GM06990 (cell line): ENCODE measurements around the gene LPP.

Experiments used
- DNase-seq: peaks from one replicate; pipeline ENCODE4 v3.0.0-alpha.2; 2011; ENCODE audit not compliant: insufficient read length; ENCODE audit errors: extremely low read depth
- H3K27me3 ChIP-seq: replicated peaks from 2 replicates; pipeline ENCODE4 v1.6.0; 2011; ENCODE audit warnings: low read length; ENCODE audit not compliant: control insufficient read depth, insufficient read depth
- H3K36me3 ChIP-seq: 2 replicates; pipeline ENCODE4 v1.5.1; 2011; ENCODE audit warnings: low read length; ENCODE audit not compliant: control insufficient read depth, insufficient read depth
- H3K4me3 ChIP-seq: replicated peaks from 2 replicates; pipeline ENCODE4 v1.5.1; 2011; ENCODE audit warnings: low read depth, mild to moderate bottlenecking, control low read depth, low read length
- TF ChIP-seq, protein P1 (sequence below): IDR thresholded peaks from 2 replicates; pipeline ENCODE4 v1.5.1; 2011; ENCODE audit warnings: low read length, control low read depth, mild to moderate bottlenecking, inconsistent platforms; ENCODE audit not compliant: insufficient read depth, poor library complexity, severe bottlenecking

LPP gene

DNA sequence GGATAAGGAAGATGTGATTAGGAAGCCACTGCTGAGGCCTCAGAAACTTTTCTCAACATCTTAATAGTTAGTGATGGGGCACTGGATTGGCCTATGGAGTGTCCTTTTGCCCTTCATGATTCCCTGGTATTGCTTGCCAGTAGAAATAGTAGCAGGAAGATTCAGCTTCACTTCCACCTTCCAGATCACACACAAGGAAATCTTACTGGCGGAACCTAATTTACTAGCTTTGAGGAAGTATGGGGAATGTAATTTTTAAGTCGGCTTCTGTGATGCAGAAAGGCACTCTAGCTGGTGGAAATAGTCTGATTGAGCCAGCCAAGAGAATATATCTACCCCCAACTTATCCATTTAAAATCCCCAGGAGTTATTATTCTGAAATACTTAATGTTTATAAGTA, 46.5 kb downstream of the LPP start:
- no peak for DNase-seq
- H3K27me3 ChIP-seq: no peaks in the 10 kb centered on the region; the same call in 1 of the 2 replicates
- TF ChIP-seq, protein P1, sequence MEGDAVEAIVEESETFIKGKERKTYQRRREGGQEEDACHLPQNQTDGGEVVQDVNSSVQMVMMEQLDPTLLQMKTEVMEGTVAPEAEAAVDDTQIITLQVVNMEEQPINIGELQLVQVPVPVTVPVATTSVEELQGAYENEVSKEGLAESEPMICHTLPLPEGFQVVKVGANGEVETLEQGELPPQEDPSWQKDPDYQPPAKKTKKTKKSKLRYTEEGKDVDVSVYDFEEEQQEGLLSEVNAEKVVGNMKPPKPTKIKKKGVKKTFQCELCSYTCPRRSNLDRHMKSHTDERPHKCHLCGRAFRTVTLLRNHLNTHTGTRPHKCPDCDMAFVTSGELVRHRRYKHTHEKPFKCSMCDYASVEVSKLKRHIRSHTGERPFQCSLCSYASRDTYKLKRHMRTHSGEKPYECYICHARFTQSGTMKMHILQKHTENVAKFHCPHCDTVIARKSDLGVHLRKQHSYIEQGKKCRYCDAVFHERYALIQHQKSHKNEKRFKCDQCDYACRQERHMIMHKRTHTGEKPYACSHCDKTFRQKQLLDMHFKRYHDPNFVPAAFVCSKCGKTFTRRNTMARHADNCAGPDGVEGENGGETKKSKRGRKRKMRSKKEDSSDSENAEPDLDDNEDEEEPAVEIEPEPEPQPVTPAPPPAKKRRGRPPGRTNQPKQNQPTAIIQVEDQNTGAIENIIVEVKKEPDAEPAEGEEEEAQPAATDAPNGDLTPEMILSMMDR: no peak
- H3K4me3 ChIP-seq: no peak overlapping the region
- no peaks in the 10 kb centered on the region for H3K36me3 ChIP-seq

DNA sequence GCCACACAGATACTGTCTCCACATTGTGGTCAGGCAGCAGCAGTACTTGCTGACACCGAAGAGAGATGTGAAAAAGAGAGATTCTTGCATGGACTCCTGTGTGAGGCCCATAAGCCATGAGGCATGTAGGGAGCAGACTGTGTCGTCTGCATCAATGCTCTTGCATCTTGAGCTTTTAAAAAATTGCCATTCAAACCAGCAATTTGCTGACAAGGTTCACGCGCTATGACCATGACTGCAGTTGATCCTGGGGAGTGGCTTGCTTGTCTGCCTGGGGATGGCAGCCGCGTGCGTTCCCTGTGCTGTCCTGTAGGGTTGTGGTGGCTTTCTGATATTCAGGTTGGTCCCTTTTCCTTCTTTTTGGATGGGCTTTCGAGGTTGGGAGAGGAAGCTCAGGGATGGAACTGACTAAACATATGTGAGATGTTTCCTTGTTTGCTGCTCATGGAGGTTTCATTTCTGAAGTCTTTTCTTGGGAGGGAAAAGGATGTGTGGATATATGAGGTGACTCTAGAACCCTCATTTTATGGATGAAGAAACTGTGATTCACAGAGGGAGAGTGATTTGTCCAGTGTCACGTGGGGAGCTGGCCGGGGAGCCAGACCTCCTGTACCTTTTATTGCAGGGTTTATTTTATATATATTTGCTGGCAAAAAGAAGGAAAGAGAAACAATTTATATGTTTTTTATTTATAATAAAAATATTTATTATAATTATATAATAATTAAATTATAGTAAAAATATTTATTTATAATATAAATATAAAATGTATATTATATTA, 48.6 kb downstream of the LPP start:
- no peaks in the 10 kb centered on the region for H3K27me3 ChIP-seq
- no peak overlapping the region for H3K4me3 ChIP-seq
- TF ChIP-seq, protein P1: no peak
- DNase-seq: no peak
- no peaks in the 10 kb centered on the region for H3K36me3 ChIP-seq

DNA sequence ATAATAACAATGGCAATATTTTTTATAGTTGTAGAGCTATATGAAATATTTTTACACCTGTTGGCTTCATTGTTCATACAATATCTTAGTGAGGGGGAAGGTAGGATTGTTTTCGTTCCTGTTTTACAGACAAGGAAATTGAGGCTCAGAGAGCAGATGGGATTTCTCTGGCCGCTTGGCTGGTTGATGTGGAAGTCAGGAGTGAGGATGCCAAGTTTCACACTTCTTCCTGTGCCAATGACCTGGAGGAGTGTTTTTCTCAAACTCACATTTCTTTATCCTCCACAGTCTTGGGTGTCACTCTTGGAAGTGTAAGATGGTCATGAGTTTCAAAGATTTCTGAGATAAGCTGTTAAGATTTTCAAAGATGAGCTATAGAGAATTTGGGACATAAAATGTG, 50.6 kb downstream of the LPP start:
- Histone ChIP-seq H3K27me3 (no peaks in the 10 kb centered on the region), H3K36me3 (no peaks in the 10 kb centered on the region), H3K4me3 (no peak overlapping the region)
- DNase-seq: no peak
- TF ChIP-seq, protein P1: no peak

DNA sequence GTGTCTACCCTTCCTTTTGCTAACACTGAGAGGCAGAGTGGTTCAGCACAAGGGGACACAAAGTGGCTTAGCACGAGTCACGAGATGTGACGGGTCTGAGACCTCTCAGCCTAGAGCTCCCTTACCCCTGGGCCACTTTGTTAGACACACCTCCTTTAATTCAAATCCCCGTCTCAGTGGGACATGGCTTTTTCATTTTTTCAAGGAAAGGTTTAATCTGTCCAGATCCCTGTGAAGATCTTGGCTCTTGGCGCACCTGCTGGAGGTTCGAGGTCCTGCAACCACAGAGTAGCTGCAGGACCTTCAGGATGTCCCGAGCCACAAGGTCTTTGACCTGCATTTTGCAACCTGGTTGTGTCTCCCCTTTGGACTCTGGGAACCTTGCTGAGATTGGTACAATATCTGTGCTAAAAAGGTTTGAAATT, 52.0 kb downstream of the LPP start:
- Histone ChIP-seq H3K36me3 (no peaks in the 10 kb centered on the region), H3K27me3 (no peaks in the 10 kb centered on the region), H3K4me3 (no peak overlapping the region)
- no peak for DNase-seq
- TF ChIP-seq, protein P1: peak; percentile 38

DNA sequence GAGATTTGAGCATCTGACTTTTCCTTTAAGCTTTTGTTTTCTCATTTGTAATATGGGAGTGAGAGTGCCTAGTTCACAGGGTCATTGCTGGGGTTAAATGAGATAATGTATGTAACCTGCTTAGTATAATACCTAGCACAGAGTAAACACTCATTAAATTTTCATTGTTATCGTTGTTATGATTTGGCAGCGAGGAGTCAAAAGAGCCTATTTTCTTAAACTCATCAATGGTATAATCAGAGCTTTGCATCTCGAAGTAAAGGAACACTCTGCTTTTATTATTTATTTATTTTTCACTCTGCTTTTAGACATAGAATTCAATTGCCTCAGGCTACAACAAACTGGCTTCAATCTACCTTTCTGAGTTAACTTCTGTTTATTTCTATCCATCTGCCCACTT, 52.8 kb downstream of the LPP start:
- H3K27me3 ChIP-seq: no peaks in the 10 kb centered on the region
- DNase-seq: no peak
- TF ChIP-seq, protein P1: no peak
- no peaks in the 10 kb centered on the region for H3K36me3 ChIP-seq
- no peak overlapping the region for H3K4me3 ChIP-seq

DNA sequence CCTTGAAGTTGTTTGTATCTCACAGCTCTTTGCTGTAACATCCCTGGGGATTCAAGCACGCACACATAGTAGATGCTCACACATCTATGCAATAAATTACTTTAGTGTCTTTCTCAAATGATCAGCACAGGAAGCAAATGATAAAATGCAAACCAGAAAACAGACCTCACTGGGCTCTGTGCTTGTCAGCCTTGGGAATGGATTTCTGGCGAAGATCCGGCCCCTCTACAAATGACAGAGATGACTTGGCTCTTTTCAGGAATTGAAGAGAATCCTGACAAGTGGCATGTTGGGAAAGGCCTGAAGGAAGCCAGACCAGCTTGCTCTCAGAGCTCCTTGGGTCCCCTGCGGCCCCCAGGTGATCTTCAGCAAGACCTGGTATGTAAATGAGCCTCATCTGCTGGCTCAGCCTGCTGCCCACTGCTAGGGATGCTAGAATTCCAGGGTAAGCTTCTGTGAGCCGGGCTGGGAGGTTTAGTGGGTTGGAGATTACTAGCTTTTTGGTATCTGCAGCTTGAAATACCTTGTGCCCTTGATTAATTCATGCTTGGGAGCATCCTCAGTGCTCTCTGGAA, 54.1 kb downstream of the LPP start:
- DNase-seq: no peak

More for the DNA sequence above, 54.1 kb downstream of the LPP start:
- TF ChIP-seq, protein P1: no peak
- H3K27me3 ChIP-seq: no peaks in the 10 kb centered on the region
- H3K36me3 ChIP-seq: no peaks in the 10 kb centered on the region
- H3K4me3 ChIP-seq: no peak overlapping the region
